SU-DHL-6 (cell line): ENCODE measurements around the gene RBMS3.

Source experiments
- EZH2phosphoT487 ChIP-seq: fragments of 200-600 bp; sonication (generic), shearing (Covaris generic); conservative IDR thresholded peaks from 2 replicates; pipeline ENCODE4 v1.6.1; 2018; ENCODE audit warnings: mild to moderate bottlenecking, antibody characterized with exemption, low read length, moderate library complexity, mixed read lengths
- TF ChIP-seq, protein P1 (sequence below): fragments of 200-600 bp; sonication (generic); IDR thresholded peaks from one replicate; pipeline ENCODE4 v1.5.1; 2017; ENCODE audit warnings: antibody characterized with exemption, mild to moderate bottlenecking, low read length, moderate library complexity; ENCODE audit not compliant: insufficient read depth, poor library complexity, severe bottlenecking

DNA sequence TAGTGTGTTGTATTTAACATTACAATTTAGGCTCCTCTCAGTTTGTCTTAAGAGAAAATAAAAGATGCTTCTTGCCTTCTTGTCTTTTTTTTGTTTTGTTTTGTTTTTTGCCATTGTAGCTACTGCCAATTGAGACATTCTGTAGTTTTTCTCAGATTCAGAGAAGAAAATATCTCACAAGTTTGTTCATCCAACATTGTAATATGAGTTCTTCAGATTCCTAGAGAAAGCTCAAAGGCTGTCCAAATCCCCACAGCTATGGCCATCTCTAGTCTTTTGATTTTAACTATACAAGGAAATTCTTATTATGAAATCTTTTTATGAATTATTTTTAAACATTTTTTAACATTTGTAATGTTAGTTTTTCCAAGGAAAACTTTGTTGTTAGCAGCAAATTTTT is 264.7 kb downstream of the RBMS3 start:
- TF ChIP-seq, protein P1, sequence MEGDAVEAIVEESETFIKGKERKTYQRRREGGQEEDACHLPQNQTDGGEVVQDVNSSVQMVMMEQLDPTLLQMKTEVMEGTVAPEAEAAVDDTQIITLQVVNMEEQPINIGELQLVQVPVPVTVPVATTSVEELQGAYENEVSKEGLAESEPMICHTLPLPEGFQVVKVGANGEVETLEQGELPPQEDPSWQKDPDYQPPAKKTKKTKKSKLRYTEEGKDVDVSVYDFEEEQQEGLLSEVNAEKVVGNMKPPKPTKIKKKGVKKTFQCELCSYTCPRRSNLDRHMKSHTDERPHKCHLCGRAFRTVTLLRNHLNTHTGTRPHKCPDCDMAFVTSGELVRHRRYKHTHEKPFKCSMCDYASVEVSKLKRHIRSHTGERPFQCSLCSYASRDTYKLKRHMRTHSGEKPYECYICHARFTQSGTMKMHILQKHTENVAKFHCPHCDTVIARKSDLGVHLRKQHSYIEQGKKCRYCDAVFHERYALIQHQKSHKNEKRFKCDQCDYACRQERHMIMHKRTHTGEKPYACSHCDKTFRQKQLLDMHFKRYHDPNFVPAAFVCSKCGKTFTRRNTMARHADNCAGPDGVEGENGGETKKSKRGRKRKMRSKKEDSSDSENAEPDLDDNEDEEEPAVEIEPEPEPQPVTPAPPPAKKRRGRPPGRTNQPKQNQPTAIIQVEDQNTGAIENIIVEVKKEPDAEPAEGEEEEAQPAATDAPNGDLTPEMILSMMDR: no peak
- TF ChIP-seq EZH2phosphoT487: no peak
